Calu3 (cell line): ENCODE data around the gene ZWILCH. TPM values are rescaled to one million over a fixed set of nuclear protein-coding genes. Genes with fewer than 3 reads are reported as not detected.
A peak's percentile ranks its signal among the peaks of the same experiment; 100 is the strongest.

ENCODE experiments used
- BruUV-seq: library from RNA; stranded (reverse); fragments of 400-500 nt; replicated peaks from 2 replicates; lab custom pipeline; 2021; lab: Mats Ljungman, UMichigan
- CTCF ChIA-PET: fragments of 300-600 bp; sonication (Branson Sonifier 250); formaldehyde crosslinking; loops from one replicate; lab custom pipeline; 2022; ENCODE audit warnings: antibody characterized with exemption; lab: Charles Lee
- DNase-seq: peaks from one replicate; pipeline ENCODE4 v3.0.0; 2022
- H3K27ac Mint-ChIP-seq: one replicate; pipeline ENCODE4 v1.8.0; 2022; ENCODE audit warnings: mixed read lengths; ENCODE audit not compliant: unreplicated experiment
- H3K27me3 Mint-ChIP-seq: one replicate; pipeline ENCODE4 v1.8.0; 2022; ENCODE audit warnings: mixed read lengths; ENCODE audit not compliant: unreplicated experiment
- H3K36me3 Mint-ChIP-seq: one replicate; pipeline ENCODE4 v1.8.0; 2022; ENCODE audit warnings: mild to moderate bottlenecking, moderate library complexity, mixed read lengths; ENCODE audit not compliant: insufficient read depth, unreplicated experiment
- H3K4me1 Mint-ChIP-seq: one replicate; pipeline ENCODE4 v1.8.0; 2022; ENCODE audit warnings: mild to moderate bottlenecking, low read depth, mixed read lengths; ENCODE audit not compliant: unreplicated experiment
- H3K4me3 Mint-ChIP-seq: one replicate; pipeline ENCODE4 v1.8.0; 2022; ENCODE audit warnings: mild to moderate bottlenecking, low read depth, moderate library complexity, mixed read lengths; ENCODE audit not compliant: unreplicated experiment
- H3K9me3 Mint-ChIP-seq: one replicate; pipeline ENCODE4 v1.8.0; 2022; ENCODE audit warnings: low read depth, mixed read lengths; ENCODE audit not compliant: unreplicated experiment
- CTCF ChIP-seq: fragments of 200-600 bp; IDR thresholded peaks from one replicate; pipeline ENCODE4 v1.8.0; 2022; ENCODE audit warnings: antibody characterized with exemption; ENCODE audit not compliant: unreplicated experiment
- intact Hi-C: fragments of 100-400 bp; cut with micrococcal nuclease; formaldehyde crosslinking; loops from one replicate; pipeline ENCODE4 v1.10.0; 2022; ENCODE audit not compliant: unreplicated experiment
- total RNA-seq: library from RNA; stranded (reverse); gene quantifications from 2 replicates; pipeline ENCODE4 v1.2.3, GENCODE V29; 2022

ZWILCH gene
- total RNA-seq, 1 experiment from 2014 or later, result 34.5 TPM

GRCh38 chr15:66564136-66565041, 59.3 kb downstream of the ZWILCH start:
- intact Hi-C loops, result no loop called here
- no peak overlapping the region for H3K27ac Mint-ChIP-seq
- no TSS peak for BruUV-seq
- no peak for TF ChIP-seq CTCF
- DNase-seq, result no peak
- H3K9me3 Mint-ChIP-seq, result no peaks in the 10 kb centered on the region
- CTCF ChIA-PET, result no interaction called here
- H3K4me1 Mint-ChIP-seq, result peaks cover 13% of the 10 kb centered on the region
- H3K36me3 Mint-ChIP-seq, result no peaks in the 10 kb centered on the region
- no peak overlapping the region for H3K4me3 Mint-ChIP-seq
- no peaks in the 10 kb centered on the region for H3K27me3 Mint-ChIP-seq

- H3K9me3 Mint-ChIP-seq, result no peaks in the 10 kb centered on the region
- no peak overlapping the region for H3K4me3 Mint-ChIP-seq
- peaks cover 13% of the 10 kb centered on the region for H3K4me1 Mint-ChIP-seq
- no peaks in the 10 kb centered on the region for H3K27me3 Mint-ChIP-seq
- CTCF ChIA-PET, result interaction anchor here (0.8 kb wide), 1 partner anchor 46 kb away, joined by 5 read pairs; no protein-coding TSS in a partner anchor
- H3K27ac Mint-ChIP-seq, result no peak overlapping the region
- BruUV-seq, result no TSS peak
- no peak for TF ChIP-seq CTCF
- no peaks in the 10 kb centered on the region for H3K36me3 Mint-ChIP-seq
- intact Hi-C loops, result no loop called here
- no peak for DNase-seq
Observed at GRCh38 chr15:66565141-66565641, 60.1 kb downstream of the ZWILCH start.

GRCh38 chr15:66565741-66566144, 60.6 kb downstream of the ZWILCH start, which contains the start of gene LCTL:
Gene LCTL, minus strand, starts transcription at chr15:66565998. Its CDS starts 633 bp downstream, at chr15:66565365.
- Mint-ChIP-seq H3K36me3 (no peaks in the 10 kb centered on the region), H3K4me1 (peaks cover 13% of the 10 kb centered on the region), H3K27ac (no peak within 1 kb of the TSS), H3K9me3 (no peaks in the 10 kb centered on the region), H3K4me3 (no peak within 1 kb of the TSS), H3K27me3 (no peaks in the 10 kb centered on the region)
- BruUV-seq, result no TSS peak
- intact Hi-C loops, result no loop called here
- CTCF ChIA-PET, result interaction anchor here (0.6 to 1.6 kb wide), 4 partner anchors 8 to 358 kb away, joined by 3 to 5 read pairs (median 4); no protein-coding TSS in a partner anchor
- TF ChIP-seq CTCF, result no peak
- peak; percentile 25 for DNase-seq

GRCh38 chr15:66566963-66567531, 61.9 kb downstream of the ZWILCH start:
- DNase-seq, result peak; percentile 76
- Mint-ChIP-seq H3K36me3 (no peaks in the 10 kb centered on the region), H3K4me1 (peaks cover 13% of the 10 kb centered on the region), H3K27ac (no peak overlapping the region), H3K4me3 (no peak overlapping the region), H3K27me3 (no peaks in the 10 kb centered on the region), H3K9me3 (no peaks in the 10 kb centered on the region)
- TF ChIP-seq CTCF, result peak; percentile 49
- CTCF ChIA-PET, result interaction anchor here (0.6 to 1.6 kb wide), 4 partner anchors 8 to 1869 kb away, joined by 4 to 5 read pairs (median 4); no protein-coding TSS in a partner anchor
- BruUV-seq, result no TSS peak
- intact Hi-C loops, result no loop called here
